ENCODE results near the gene SCGB1D1. TPM values are rescaled to one million over a fixed set of nuclear protein-coding genes. Genes with fewer than 3 reads are reported as not detected.
A peak's percentile ranks its signal among the peaks of the same experiment; 100 is the strongest.

Gene SCGB1D1
- total RNA-seq, 1 donor = not detected

GRCh38 chr11:62223095-62223494 lies 33.1 kb downstream of the SCGB1D1 start:
- no peak for DNase-seq (ENCODE audit: low read depth)
- H3K4me3 ChIP-seq (ENCODE audit: low read depth, low read length) = no peak overlapping the region
- TF ChIP-seq, protein P1, sequence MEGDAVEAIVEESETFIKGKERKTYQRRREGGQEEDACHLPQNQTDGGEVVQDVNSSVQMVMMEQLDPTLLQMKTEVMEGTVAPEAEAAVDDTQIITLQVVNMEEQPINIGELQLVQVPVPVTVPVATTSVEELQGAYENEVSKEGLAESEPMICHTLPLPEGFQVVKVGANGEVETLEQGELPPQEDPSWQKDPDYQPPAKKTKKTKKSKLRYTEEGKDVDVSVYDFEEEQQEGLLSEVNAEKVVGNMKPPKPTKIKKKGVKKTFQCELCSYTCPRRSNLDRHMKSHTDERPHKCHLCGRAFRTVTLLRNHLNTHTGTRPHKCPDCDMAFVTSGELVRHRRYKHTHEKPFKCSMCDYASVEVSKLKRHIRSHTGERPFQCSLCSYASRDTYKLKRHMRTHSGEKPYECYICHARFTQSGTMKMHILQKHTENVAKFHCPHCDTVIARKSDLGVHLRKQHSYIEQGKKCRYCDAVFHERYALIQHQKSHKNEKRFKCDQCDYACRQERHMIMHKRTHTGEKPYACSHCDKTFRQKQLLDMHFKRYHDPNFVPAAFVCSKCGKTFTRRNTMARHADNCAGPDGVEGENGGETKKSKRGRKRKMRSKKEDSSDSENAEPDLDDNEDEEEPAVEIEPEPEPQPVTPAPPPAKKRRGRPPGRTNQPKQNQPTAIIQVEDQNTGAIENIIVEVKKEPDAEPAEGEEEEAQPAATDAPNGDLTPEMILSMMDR (IDR thresholded peaks at IDR 0.05; ENCODE audit: insufficient read depth, low read depth, low read length) = no peak

- TF ChIP-seq, protein P1 (IDR thresholded peaks at IDR 0.05; ENCODE audit: insufficient read depth, low read depth, low read length) = peak; percentile 7
- H3K4me3 ChIP-seq (ENCODE audit: low read depth, low read length) = no peak overlapping the region
- no peak for DNase-seq (ENCODE audit: low read depth)
Observed at GRCh38 chr11:62233730-62234129, 43.7 kb downstream of the SCGB1D1 start.

DNA sequence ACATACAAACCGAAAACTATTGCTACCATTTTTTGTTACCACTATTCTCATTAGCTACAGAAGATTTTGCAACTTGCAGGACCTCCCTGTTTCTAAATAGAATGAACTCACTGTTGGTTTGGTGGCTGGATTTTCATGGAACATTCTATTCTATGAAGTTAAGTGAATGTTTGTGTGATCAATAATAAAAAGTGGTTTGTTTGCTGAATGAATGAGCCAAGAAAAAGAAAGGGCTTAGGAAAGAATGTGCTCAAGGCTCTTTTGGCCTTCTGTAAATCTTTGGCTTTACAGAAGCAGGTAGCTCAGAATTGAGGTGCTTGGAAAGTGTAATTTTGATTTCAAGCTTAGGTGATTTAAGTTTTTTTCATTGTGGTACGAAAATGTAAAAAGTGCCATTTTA lies 46.2 kb downstream of the SCGB1D1 start:
- no peak overlapping the region for H3K4me3 ChIP-seq (ENCODE audit: low read depth, low read length)
- no peak for DNase-seq (ENCODE audit: low read depth)
- TF ChIP-seq, protein P1 (IDR thresholded peaks at IDR 0.05; ENCODE audit: insufficient read depth, low read depth, low read length) = no peak

DNA sequence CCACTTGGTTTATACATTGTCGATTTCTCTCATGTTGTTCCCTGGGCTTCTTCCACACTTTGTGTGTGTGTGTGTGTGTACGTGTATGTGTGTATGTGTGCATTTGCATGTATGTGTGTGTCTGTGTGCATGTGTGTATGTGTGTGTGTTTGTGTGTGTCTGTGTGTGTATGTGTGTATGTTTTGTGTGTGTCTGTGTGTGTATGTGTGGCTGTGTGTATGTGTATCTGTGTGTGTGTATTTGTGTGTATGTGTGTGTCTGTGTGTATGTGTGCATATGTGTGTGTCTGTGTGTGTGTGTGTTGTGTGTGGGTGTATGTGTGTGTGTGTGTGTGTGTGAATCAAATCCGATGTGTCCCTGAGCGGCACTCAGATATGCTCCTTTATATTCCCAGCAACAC lies 47.5 kb downstream of the SCGB1D1 start:
- no peak overlapping the region for H3K4me3 ChIP-seq (ENCODE audit: low read depth, low read length)
- TF ChIP-seq, protein P1 (IDR thresholded peaks at IDR 0.05; ENCODE audit: insufficient read depth, low read depth, low read length) = no peak
- no peak for DNase-seq (ENCODE audit: low read depth)

- TF ChIP-seq, protein P1 (IDR thresholded peaks at IDR 0.05; ENCODE audit: insufficient read depth, low read depth, low read length) = no peak
- no peak for DNase-seq (ENCODE audit: low read depth)
- H3K4me3 ChIP-seq (ENCODE audit: low read depth, low read length) = no peak overlapping the region
Observed at GRCh38 chr11:62238151-62238550, 48.1 kb downstream of the SCGB1D1 start.

DNA sequence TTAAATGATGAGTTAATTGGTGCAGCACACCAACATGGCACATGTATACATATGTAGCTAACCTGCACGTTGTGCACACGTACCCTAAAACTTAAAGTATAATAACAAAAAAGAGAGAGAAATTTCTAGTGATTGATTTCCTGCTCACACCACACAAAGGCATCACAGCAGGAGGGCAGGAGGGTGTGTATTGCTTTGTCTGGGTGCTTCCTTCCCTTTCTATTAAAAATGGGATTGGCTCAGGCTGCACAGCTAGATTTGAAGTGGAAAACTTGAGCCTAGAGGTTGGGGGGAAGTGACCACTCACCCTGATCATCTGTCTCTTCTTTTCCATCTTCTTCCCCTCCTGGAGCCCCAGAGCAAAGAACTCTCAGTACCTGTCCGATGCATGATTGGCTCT lies 51.1 kb downstream of the SCGB1D1 start:
- DNase-seq (ENCODE audit: low read depth) = no peak
- H3K4me3 ChIP-seq (ENCODE audit: low read depth, low read length) = no peak overlapping the region
- TF ChIP-seq, protein P1 (IDR thresholded peaks at IDR 0.05; ENCODE audit: insufficient read depth, low read depth, low read length) = no peak

GRCh38 chr11:62242021-62242420 lies 52.0 kb downstream of the SCGB1D1 start, which contains the start of gene SCGB1D2:
SCGB1D2 (plus strand) TSS chr11:62242239; CDS start chr11:62242308, 69 bp downstream.
- TF ChIP-seq, protein P1 (IDR thresholded peaks at IDR 0.05; ENCODE audit: insufficient read depth, low read depth, low read length) = no peak
- DNase-seq (ENCODE audit: low read depth) = no peak
- no peak within 1 kb of the TSS for H3K4me3 ChIP-seq (ENCODE audit: low read depth, low read length)

Measured in fibroblast of villous mesenchyme (primary cell).